ENCODE measurements around the gene GNPDA1. TPM values are rescaled to one million over a fixed set of nuclear protein-coding genes. Genes with fewer than 3 reads are reported as not detected.

Gene GNPDA1
- total RNA-seq, 4 donors from 2014 or later = 34.1 to 46.1 (median 36.3) TPM

- H3K27ac ChIP-seq = peak overlapping the region in 3 of 4 donors; percentile 52 to 66 (median 53)
- peaks cover 13% of the 10 kb centered on the region for H3K27me3 ChIP-seq
- H3K36me3 ChIP-seq = peaks cover 0 to 16% of the 10 kb centered on the region in 2 donors
- H3K9me3 ChIP-seq = no peaks in the 10 kb centered on the region
- peaks cover 0 to 47% (median 10%) of the 10 kb centered on the region in 3 donors for H3K4me1 ChIP-seq
- 39 to 43% methylated on average over 3 to 7 of the region's 8 CpGs for WGBS, 2 donors (ENCODE audit: low coverage in 1 of 2)
- TF ChIP-seq CTCF (IDR thresholded peaks at IDR 0.05) (no peak), POLR2A (IDR thresholded peaks at IDR 0.05) (no peak), EP300 (IDR thresholded peaks at IDR 0.05) (no peak), POLR2AphosphoS5 (IDR thresholded peaks at IDR 0.05) (no peak)
- ATAC-seq = peak; percentile 69
- H3K4me3 ChIP-seq = no peak overlapping the region
Observed at GRCh38 chr5:141958546-141959172, 54.2 kb downstream of the GNPDA1 start.

DNA sequence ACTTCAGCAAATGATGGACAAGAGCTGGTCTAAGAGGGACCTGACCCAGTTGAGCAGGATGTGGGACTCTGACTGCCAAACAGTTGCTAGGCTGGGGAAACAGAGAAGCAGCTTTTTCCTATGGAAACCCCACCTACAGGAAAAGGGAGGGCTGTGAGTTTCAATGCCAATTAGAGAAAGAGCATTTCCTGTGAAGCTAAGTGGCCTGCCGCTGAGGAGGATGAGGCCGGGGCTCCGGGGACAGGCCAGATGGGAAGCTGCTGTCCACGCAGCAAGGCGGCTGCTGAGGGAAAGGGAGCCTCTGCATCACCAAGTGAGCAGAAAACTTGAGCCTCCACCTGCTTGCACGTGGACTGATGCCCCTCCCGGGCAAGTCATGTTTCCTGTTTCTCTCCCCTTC, 54.7 kb downstream of the GNPDA1 start, which contains the start of gene PCDH12:
PCDH12 (minus strand) TSS at position 90 of the 400 bp plus-strand sequence. CDS start 351 bp downstream, outside the sequence.
- peak; percentile 11 for TF ChIP-seq POLR2AphosphoS5 (IDR thresholded peaks at IDR 0.05)
- TF ChIP-seq CTCF (IDR thresholded peaks at IDR 0.05) = no peak
- TF ChIP-seq POLR2A (IDR thresholded peaks at IDR 0.05) = no peak
- TF ChIP-seq EP300 (IDR thresholded peaks at IDR 0.05) = no peak
- peaks cover 0 to 47% (median 10%) of the 10 kb centered on the region in 3 donors for H3K4me1 ChIP-seq
- H3K27ac ChIP-seq = peak within 1 kb of the TSS in 3 of 4 donors; percentile 52 to 66 (median 53)
- 18 to 40% methylated on average over 3 to 5 of the region's 7 CpGs for WGBS, 2 donors (ENCODE audit: low coverage in 1 of 2)
- peaks cover 0 to 16% of the 10 kb centered on the region in 2 donors for H3K36me3 ChIP-seq
- H3K9me3 ChIP-seq = no peaks in the 10 kb centered on the region
- peak within 1 kb of the TSS in 1 of 2 donors; percentile 11 for H3K4me3 ChIP-seq
- ATAC-seq = peak; percentile 53
- H3K27me3 ChIP-seq = peaks cover 13% of the 10 kb centered on the region

GRCh38 chr5:141957367-141957996, 55.3 kb downstream of the GNPDA1 start:
- ATAC-seq = no peak
- no peak for TF ChIP-seq CTCF (IDR thresholded peaks at IDR 0.05)
- TF ChIP-seq POLR2A (IDR thresholded peaks at IDR 0.05) = no peak
- TF ChIP-seq POLR2AphosphoS5 (IDR thresholded peaks at IDR 0.05) = no peak
- TF ChIP-seq EP300 (IDR thresholded peaks at IDR 0.05) = no peak
- WGBS, 2 donors (ENCODE audit: low coverage in 1 of 2) = 81% methylated on average over 3 of the region's 16 CpGs; no CpG with 5 or more reads in 1 of the 2 donors
- Histone ChIP-seq H3K36me3 (peaks cover 0 to 16% of the 10 kb centered on the region in 2 donors), H3K9me3 (no peaks in the 10 kb centered on the region), H3K4me1 (peaks cover 0 to 47% (median 10%) of the 10 kb centered on the region in 3 donors), H3K27ac (peak overlapping the region in 3 of 4 donors; percentile 52 to 66 (median 53)), H3K27me3 (peaks cover 13% of the 10 kb centered on the region), H3K4me3 (peak overlapping the region in 1 of 2 donors; percentile 11)

- Histone ChIP-seq H3K27ac (no peak overlapping the region), H3K4me1 (peaks cover 0 to 27% (median 0%) of the 10 kb centered on the region in 3 donors), H3K27me3 (peaks cover 2% of the 10 kb centered on the region), H3K9me3 (no peaks in the 10 kb centered on the region), H3K36me3 (peaks cover 0 to 31% of the 10 kb centered on the region in 2 donors), H3K4me3 (no peak overlapping the region)
- no peak for ATAC-seq
- no peak for TF ChIP-seq POLR2AphosphoS5 (IDR thresholded peaks at IDR 0.05)
- TF ChIP-seq EP300 (IDR thresholded peaks at IDR 0.05) = no peak
- TF ChIP-seq POLR2A (IDR thresholded peaks at IDR 0.05) = no peak
- no CpG with 5 or more reads among the region's 2 CpGs for WGBS, 2 donors (ENCODE audit: low coverage in 1 of 2)
Observed at GRCh38 chr5:141954194-141954593, 58.6 kb downstream of the GNPDA1 start.

DNA sequence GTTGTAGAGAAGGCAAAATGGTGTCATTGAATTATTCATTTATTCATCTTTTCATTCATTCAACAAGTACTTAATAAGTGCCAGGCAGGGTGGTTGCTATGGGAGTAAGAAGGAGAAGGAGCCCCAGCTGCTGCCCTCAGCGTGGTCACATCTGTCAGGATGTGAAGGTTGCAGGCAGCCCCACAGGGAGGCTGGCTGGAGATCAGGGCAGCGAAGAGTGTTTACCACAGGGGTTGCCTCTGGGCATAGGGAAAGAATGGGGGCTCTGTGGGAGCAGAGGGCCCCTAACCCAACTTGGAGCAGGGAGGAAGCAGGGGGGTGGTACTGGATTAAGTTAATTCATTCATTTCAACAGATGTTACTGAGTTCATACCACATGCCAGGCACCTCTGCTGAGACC, 60.8 kb downstream of the GNPDA1 start:
- Histone ChIP-seq H3K4me1 (peaks cover 0 to 6% (median 0%) of the 10 kb centered on the region in 3 donors), H3K9me3 (no peaks in the 10 kb centered on the region), H3K27ac (no peak overlapping the region), H3K4me3 (no peak overlapping the region), H3K36me3 (peaks cover 0 to 31% of the 10 kb centered on the region in 2 donors), H3K27me3 (no peaks in the 10 kb centered on the region)
- 78 to 92% methylated on average over 2 of the region's 2 CpGs for WGBS, 2 donors (ENCODE audit: low coverage in 1 of 2)
- ATAC-seq = no peak
- TF ChIP-seq POLR2A (IDR thresholded peaks at IDR 0.05) (no peak), CTCF (IDR thresholded peaks at IDR 0.05) (no peak), EP300 (IDR thresholded peaks at IDR 0.05) (no peak), POLR2AphosphoS5 (IDR thresholded peaks at IDR 0.05) (no peak)
